HCT116 (cell line): ENCODE results near the gene SLC25A28.

Experiments
- POLR2A ChIP-seq: IDR thresholded peaks from 2 replicates; pipeline ENCODE4 v1.7.0; 2011; ENCODE audit warnings: borderline replicate concordance; ENCODE audit not compliant: insufficient read depth, insufficient read length; ENCODE audit errors: extremely low read depth
- TF ChIP-seq, protein P1 (sequence below), 3 experiments: fragments of 200-600 bp in 1 of 3; sonication (generic) in 1 of 3; IDR thresholded peaks in 2 of 3; conservative IDR thresholded peaks in 1 of 3; 2 replicates each; pipeline ENCODE4 v1.5.1; 2012 to 2017; ENCODE audit warnings: low read depth in 2 of 3, low read length in 2 of 3, antibody characterized with exemption in 1 of 3, borderline replicate concordance in 1 of 3, control low read depth in 1 of 3, mild to moderate bottlenecking in 1 of 3, mixed read lengths in 1 of 3, mixed run types in 1 of 3, moderate library complexity in 1 of 3; ENCODE audit not compliant: insufficient read depth in 1 of 3

DNA sequence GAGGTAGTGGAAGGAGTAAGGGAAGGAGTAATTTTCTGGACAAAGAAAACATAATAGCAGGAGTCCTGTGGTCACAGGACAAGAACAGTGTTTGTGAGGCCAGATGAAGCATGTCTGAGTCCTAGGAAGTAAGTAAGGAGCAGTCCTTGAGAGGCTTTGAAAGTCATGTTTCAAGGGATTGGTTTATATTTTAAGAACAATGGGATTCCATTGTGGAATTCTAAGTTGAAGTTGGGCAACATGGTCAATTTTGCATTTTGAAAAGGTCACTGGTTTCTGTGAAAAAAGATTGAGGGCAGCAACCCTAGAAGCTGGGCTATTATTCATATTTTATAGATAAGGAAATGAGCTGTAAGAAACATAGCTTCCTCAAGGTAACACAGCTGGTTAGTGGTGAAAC lies 10.8 kb upstream of the SLC25A28 start:
- no peak for TF ChIP-seq POLR2A
- TF ChIP-seq, protein P1, sequence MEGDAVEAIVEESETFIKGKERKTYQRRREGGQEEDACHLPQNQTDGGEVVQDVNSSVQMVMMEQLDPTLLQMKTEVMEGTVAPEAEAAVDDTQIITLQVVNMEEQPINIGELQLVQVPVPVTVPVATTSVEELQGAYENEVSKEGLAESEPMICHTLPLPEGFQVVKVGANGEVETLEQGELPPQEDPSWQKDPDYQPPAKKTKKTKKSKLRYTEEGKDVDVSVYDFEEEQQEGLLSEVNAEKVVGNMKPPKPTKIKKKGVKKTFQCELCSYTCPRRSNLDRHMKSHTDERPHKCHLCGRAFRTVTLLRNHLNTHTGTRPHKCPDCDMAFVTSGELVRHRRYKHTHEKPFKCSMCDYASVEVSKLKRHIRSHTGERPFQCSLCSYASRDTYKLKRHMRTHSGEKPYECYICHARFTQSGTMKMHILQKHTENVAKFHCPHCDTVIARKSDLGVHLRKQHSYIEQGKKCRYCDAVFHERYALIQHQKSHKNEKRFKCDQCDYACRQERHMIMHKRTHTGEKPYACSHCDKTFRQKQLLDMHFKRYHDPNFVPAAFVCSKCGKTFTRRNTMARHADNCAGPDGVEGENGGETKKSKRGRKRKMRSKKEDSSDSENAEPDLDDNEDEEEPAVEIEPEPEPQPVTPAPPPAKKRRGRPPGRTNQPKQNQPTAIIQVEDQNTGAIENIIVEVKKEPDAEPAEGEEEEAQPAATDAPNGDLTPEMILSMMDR (IDR thresholded peaks at IDR 0.05 in 2 of 3, conservative IDR thresholded peaks at IDR 0.05 in 1 of 3; ENCODE audit: borderline replicate concordance in 1 of 3, insufficient read depth in 1 of 3, low read depth in 2 of 3, low read length in 2 of 3) = no peak
